Nucleus accumbens (tissue), 56 donors: ENCODE data around the gene PLBD2.
"Not testable (repeated sequence)": the region's sequence is repeated elsewhere in the genome, so short reads cannot be mapped to it uniquely, and the experiment has no call there.

ENCODE experiments used
- DNase-seq, 56 donors: peaks; one replicate each; lab custom pipeline; 2025; lab: John Stamatoyannopoulos, UW

PLBD2 gene

DNA sequence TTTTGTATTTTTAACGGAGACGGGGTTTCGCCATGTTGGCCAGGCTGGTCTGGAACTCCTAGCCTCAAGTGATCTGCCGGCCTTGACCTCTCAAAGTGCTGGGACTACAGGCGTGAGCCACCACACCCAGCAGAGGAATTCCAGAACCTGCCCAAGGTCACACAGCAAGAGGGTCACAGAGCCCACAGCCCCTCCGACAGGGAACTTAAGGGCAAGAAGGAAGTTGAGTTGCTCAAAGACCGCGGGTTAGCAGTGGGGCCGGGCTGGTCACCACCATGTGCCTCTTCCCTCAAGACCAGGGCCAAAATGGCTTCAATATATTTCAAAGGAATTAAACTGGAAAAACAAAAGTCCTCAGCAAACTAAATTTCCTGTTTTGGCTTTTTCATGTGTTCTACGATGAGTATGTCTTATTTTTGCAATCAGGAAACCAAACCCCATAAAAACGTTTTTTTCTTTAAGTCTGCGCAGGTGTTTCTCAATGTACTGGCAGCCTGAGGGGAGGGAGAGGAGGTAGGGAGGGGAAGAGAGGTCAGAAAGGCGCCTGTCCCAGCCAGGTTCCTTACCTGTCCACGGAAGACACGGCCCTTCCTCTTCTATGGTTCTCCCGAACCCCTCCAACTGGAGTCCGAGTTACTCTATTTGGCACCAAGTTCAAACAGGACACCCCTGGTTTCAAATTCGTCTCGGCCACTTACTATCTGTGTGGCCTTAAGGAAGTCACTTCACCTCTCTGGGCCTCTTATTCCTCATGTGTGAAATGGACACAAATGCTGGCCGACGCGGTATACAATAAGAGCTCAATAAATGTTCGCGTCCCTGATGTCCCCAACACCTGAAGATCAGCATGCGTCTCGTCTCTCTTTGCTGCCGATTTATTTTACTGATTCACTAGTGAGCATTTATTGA is 24.3 kb upstream of the PLBD2 start:
- DNase-seq, result peak in 1 of 56 donors; percentile 44

DNA sequence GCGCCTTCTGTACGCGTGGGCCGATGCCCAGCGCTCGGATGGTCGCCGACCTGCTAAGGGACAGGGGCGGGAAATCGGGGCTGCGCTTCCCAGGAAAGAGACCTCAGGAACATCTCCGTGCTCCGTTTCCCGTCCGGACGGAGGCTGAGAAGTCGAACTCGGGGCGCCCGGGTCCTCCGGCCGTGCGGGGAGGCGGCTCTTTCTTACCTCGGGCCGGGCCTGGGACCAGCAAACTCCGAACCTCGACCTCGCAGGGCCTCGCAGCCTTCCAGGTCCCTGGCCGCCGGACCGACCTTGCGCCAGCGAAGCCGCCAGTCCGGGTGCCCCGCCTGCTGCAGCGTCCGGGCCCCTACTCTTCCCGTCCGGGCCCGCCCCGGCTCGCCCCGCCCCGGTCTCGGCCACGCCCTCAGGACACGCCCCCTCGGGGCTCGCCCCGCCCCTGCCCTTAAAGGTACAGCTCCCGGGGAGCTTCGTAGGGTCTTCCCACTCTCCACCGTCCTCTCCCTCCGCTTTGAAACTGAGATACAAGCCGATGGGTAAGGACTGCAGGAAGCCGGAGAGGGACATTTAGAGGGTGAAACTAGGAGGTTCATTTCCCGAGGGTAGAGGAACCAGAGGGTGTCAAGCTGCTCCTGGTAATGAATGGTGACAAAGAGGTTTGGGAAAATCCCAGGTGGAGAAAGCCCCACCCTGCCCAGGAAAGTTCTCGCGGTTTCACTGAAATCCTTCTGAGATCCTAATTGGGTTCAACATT is 23.4 kb upstream of the PLBD2 start, which contains the start of gene SLC8B1:
Gene SLC8B1 (minus strand): TSS at position 324 of the 754 bp plus-strand sequence. CDS start 2,231 bp downstream, outside the sequence.
- peak in 55 of 56 donors; percentile 24 to 93 (median 78) for DNase-seq

DNA sequence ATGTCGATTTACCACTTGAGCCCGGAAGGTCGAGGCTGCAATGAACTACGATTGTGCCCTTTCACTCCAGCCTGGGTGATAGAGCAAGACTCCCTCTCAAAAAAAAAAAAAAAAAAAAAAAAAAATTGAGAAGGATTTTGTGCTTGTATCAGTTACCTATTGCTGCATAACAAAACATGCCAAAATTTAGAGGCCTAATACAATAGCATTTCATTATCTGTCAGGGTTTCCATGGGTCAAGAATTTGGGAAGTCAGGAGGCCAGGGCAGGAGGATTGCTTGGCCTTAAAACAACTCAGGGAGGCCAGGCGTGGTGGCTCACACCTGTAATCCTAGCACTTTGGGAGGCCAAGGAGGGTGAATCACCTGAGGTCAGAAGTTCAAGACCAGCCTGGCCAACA is 18.8 kb upstream of the PLBD2 start:
- DNase-seq, result no peak

DNA sequence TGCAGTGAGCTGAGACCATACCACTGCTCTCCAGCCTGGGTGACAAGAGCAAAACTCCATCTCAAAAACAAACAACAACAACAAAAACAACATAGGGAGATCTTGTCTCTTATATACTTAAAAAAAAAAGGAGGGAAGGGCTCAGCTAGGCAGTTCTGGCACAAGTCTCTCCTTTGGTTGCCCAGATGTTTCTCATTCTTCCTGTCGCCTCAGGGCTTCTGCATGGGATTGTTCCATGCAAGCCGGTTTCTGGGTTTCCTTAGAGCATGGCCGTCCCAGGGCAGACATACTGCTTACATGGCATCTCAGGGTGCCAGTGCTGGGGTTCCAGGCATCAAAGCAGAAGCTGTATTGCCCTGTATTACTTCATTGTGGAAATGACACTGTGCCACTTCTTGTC is 18.3 kb upstream of the PLBD2 start:
- no peak for DNase-seq

DNA sequence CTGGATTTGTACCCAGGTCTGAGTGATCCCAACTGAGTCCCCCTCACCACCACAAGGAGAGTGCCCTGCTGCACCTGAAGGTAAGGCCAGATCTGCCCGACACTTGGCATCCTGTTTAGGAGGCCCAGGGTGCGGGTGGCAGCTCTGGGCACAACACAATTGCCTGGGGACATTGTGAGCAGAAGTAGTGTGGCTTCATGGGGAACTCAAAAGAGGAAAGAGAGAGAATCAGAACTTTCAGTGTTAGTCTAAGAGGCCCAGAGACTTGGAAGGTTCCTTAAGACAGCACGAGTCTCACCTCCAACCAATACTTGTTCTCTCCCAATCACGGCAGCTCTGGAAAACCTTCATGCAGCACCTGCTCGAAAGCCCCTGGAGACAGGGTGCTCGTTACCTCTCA is 16.9 kb upstream of the PLBD2 start:
- DNase-seq, result no peak

DNA sequence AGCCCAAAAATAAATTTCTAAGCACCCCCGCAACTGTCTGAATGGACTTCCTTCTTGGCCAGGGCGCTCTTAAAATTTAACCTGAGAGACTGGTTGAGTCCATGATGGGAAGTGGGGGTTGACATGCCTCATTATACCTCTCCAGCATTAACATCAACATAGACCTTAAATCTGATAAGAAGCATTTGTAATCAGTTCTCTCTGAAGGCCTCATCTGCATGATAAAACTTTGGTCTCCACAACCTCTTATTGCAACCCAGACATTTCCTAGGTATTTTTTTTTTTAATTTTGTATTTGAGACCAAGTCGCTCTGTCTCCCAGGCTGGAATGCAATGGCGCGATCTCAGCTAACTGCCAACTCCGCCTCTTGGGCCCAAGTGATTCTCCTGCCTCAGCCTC is 13.1 kb upstream of the PLBD2 start:
- DNase-seq, result no peak

DNA sequence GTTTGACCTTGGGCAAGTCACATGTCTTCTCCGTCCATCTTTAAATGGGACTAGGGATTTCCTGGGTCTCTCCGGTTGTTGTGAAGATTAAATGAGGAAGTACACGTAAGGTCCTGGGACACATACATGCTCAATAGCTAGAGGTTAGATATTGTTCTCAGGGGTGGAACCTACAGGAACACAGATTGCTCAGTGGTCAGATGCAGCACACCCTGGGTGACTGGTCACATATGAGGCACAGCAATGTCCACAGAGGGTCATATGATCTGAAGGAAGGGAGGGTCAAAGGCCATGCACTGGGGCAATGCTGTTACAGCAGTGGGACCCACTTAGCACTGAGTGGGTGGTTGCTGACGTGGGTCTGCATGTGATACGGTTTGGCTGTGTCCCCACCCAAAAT is 12.0 kb upstream of the PLBD2 start:
- no peak for DNase-seq

DNA sequence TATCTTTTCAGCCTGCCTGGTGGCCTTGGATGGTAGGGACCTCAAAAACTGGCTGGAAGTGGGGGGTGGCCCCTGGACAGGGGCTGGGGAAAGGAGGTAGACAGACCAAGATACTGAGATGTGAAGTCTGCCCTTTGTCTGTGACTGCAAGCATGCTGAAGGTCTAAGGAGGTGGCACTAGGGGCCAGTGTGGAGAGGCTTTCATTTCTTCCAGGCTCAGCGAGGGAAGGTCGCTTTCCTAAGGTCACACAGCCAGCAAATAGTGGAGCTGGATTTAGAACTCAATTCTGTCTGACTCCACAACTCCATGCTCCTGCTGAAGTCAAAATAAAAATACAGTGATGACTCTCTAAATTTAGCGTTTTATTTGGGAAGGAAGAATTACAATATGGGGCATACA is 11.3 kb upstream of the PLBD2 start:
- no peak for DNase-seq

DNA sequence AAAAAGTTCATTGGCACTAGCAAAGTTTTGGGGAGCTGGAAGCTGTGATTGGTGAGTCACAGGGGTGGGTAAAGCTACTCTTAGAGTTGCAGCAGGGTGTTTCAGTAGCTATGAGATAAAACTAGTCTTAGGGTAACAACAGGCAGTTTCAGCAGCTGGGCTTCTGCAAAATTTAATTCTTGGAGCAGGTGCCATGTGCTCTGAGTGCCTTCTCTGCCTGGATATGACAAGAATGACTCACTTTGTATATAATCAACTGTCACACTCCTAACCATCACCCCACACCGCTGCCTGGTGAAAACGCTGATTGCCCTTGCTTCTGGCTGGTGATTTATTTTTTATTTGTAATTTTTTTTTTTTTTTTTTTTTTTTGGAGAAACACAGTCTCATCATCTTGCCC is 10.5 kb upstream of the PLBD2 start:
- DNase-seq, result peak in 4 of 56 donors; percentile 4 to 33 (median 19)

DNA sequence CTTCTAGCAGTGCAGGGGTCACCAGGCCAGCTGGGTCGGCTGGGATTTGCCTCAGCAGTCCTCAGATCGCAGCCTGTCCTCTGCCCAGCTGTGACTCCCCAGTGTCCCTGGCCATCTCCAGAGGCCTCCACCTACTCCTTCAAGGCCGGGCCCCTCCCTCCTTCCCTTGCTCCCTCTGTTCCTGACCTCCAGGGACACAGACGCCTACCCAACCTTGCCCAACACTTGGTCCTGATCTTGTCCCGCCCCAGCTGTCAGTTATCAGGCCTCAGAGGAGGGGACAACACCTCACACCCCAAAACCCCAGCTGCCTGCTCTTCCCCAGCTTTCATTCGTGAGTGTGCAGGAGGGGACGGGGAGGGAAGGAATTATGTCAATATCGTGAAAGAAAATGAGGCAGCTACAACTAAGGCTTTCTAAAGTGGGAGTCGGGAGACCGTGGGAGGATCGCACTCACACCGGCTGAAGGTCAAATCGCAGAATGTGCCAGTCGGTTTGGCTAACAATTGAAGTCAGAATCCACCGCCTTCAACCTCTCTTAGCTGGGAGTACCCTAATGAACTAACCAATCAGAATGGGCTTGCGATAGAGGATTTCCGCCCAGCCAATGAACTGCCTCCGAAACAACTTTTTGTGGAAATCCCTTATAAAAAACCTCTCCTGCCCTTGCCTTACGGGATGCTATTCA is 9.4 kb upstream of the PLBD2 start:
- DNase-seq, result peak in 2 of 56 donors; percentile 16 to 33

DNA sequence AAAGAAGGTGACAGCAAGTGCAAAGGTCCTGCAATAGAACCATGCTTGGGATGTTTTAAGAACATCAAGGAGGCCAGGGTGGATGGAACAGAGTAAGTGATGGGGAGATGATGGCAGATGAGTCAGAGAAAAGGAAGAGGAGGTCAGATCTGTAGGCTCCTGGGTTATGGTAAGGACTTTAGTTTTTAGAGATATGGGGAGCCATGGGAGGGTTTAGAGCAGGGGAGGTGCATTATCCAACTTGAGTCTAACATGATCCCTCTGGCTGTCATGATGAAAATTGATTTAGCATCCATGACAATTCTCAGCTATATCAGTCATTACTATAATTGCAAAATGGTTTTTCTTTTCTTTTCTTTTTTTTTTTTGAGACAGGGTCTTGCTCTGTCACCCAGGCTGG is 7.3 kb upstream of the PLBD2 start:
- no peak for DNase-seq

DNA sequence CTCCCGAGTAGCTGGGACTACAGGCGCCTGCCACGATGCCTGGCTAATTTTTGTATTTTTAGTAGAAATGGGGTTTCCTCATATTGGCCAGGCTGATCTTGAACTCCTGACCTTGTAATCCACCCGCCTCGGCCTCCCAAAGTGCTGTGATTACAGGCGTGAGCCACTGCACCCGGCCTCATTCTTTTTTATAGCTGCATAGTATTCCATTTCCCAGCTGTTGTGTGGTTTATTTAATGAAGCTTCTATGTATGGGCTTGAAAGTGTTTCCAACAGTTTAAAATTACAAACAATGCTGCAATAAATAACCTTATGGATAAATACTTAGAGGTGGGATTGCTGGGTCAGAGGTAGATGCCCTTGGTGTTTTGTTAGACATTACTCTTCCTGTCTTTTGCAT is 4.2 kb upstream of the PLBD2 start:
- DNase-seq, result not testable (repeated sequence)

DNA sequence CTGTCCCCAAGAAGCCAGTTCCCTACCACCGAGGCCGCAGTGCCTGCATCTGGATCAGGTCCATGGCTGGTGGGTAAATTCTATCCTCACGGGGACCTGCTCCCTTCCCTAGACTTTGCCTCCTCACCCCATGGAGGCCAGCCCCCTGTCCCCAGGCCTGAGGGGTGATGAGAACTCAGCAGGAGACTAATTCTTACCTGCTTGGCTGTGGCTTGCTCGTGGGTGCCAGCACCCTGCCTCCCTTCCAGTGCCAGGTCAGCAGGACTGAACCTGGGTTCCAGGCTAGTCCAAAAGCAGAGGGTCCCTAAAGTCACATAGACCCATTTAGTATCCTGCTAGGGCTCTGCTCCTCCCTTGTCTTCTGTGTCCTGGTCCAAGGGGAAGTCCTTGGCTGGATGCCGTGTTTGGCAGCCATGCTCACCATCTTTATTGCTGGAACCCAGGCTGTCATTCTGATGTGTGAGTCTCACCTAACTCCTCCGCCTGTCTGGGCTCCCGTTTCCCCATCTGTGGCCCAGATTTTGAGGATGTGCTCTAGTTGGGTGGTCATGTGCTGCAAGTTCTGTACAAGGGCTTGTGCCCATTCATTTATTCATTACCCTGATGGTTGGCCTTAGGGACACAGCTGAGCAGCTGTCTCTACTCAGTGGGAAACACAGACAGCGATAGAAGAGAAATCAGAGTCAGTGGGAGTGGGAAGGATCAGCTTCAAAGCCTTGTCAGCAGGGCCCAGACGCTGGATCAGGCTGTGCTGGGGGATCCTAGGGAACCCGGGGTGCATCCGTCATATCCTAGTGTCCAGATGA is 949 bp downstream of the PLBD2 start:
- peak in 47 of 56 donors; percentile 24 to 75 (median 53) for DNase-seq

DNA sequence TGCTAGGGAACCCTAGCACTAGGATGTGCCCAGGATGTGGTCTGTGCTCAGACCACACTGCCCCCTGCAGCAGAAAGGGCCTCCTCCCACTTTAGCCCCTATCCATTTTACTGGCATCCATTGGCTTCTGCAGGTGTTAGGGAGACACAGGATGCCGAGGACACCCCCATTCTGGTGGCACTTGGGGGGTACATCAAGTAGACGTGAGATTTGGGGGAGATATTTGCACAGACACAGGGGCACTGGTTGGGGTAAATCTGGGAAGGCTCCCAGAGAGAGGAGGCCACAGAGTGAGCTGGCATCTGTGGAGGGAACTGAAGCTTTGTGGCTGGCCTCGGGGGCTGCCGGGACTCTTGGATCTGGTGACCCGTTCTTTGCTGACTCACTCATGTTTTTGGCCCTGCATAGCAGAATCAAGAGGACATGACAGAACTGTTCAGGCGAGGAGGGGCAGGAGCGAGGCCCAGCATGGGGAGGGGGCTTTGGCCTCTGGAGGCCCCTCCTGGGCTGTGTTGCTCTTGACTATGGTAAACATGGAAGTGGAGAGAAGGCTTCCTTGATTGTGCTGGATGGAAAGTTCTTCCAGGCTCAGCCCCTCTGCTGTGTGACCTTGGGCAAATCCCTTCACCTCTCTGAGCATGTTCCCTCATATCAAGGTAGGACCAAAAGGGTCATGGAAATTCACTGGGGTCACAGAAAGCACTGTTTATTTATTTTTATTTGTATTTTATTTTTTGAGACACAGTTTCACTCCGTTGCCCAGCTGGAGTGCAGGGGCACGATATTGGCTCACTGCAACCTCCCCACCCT is 1.8 kb downstream of the PLBD2 start:
- peak in 1 of 56 donors; percentile 33 for DNase-seq

DNA sequence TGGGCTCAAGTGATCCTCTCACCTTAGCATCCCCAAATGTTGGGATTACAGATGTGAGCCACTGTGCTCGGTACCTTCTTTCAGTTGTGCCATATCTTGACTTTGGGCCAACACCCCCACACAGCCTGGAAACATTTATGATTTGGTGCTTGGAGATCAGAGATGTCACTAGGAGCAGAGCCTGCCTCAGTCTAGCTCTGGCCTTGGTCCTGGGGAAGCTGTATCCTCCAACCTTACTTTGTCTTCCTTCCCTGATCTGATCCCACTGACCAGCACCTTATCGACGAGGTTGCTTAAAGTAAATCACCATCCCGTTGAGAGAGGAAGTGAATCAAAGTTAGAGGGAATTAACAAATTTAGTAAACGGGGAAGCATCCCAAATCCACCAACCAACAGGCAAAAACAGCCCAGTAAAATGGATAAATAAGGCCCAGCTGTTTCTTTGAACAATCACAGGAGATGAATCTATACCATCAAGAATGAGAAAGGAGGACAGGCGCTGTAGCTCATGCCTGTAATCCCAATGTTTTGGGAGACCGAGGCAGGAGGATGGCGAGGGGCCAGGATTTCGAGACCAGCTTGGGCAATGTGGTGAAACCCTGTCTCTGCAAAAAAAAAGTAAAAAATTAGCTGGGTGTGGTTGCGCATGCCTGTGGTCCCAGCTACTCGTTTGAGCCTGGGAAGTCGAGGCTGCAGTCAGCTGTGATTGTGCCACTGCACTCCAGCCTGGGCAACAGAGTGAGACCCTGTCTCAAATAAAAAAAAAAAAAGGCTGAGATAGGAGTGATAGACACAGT is 3.4 kb downstream of the PLBD2 start:
- DNase-seq, result no peak

DNA sequence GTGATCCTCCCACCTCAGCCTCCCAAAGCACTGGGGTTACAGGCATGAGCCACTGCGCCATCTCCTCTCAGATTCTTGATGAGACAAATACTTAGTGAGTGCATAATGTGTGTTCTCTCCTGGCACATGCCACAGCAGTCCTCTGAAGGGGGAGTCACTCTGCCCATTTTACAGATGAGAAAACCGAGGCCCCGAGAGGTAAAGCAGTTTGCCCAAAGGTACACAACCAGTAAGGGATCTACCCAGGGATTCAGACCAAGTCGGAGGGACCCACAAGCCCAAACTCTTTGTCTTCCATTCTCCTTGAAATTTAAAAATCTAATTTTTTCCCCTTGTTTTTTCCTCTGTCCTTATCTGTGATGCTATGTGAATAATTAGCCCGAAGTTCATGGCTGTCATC is 6.3 kb downstream of the PLBD2 start:
- no peak for DNase-seq

DNA sequence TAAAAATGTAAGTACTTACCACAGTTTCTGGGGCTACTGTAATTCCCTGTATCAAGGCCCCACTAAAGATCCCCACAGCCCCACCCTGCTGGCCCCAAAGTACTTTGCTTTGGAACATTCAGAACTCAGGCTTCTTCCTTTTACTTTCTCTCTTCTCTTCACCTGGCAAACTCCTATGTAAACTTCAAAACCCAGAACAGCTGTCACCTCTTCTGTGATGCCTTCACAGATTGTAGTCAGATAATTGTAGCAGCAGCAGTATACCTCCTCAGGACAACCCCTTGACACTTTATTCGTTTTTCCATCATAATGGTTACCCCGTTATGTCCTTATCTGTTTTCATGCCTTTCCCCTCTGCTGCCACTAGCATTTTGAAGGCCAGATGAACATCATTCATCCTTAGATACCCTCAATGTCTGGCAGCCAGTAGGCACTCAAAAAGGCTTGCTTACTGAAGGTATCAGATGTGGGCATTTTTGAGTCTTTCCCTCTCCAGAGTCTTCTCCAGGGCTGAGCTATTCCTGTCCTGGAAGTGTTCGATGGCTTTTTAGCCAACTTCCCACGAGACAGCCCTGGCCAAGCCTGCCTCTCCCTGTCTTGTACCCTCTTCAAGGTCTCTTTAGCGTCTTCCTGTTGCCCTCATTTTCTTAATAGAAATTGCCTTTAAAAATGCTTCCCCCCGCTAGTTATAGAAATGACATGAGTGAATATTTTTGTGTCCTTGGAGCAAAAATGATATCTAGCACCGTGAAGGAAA is 7.4 kb downstream of the PLBD2 start:
- DNase-seq, result no peak

DNA sequence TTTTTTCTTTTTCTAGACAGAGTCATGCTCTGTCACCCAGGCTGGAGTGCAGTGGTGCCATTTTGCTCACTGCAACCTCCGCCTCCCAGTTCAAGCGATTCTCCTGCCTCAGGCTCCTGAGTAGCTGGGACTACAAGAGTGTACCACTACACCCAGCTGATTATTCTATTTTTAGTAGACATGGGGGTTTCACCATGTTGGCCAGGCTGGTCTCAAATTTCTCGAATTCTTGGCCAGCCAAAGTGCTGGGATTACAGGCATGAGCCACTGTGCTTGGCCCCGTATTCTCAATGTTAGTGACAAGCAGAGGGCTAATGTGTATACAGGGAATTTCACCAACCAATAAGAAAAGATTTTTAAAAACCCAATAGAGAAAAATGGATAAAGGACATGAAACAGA is 8.4 kb downstream of the PLBD2 start:
- DNase-seq, result no peak
